ENCODE results near the gene CASP12. TPM values are rescaled to one million over a fixed set of nuclear protein-coding genes. Genes with fewer than 3 reads are reported as not detected.

Gene CASP12
- total and polyA plus RNA-seq, 12 donors = 0.17 to 2.8 (median 0.49) TPM; not detected in 4

GRCh38 chr11:104891135-104891534 lies 7.1 kb downstream of the CASP12 start:
- H3K27me3 ChIP-seq = no peaks in the 10 kb centered on the region
- intact Hi-C loops (cut with DNase I) = no loop called here
- WGBS, 4 donors = 56 to 78% (median 75%) methylated on average over 4 of the region's 4 CpGs
- TF ChIP-seq POLR2A (IDR thresholded peaks at IDR 0.05) = no peak
- no peak for TF ChIP-seq CTCF (IDR thresholded peaks at IDR 0.05)
- no peak overlapping the region for H3K27ac ChIP-seq
- no peak overlapping the region for H3K4me3 ChIP-seq
- no peak for DNase-seq
- no peaks in the 10 kb centered on the region for H3K36me3 ChIP-seq (replicated peaks in 1 of 2)
- peaks cover 0 to 3% of the 10 kb centered on the region in 2 donors for H3K4me1 ChIP-seq (replicated peaks in 1 of 2)
- H3K9me3 ChIP-seq (replicated peaks in 1 of 3) = no peaks in the 10 kb centered on the region

- WGBS, 4 donors = 92 to 100% (median 94%) methylated on average over 2 of the region's 2 CpGs
- intact Hi-C loops (cut with DNase I) = no loop called here
- TF ChIP-seq POLR2A (IDR thresholded peaks at IDR 0.05) (no peak), CTCF (IDR thresholded peaks at IDR 0.05) (no peak)
Observed at GRCh38 chr11:104883342-104883741, 14.9 kb downstream of the CASP12 start.

GRCh38 chr11:104881117-104881794 lies 17.0 kb downstream of the CASP12 start:
- TF ChIP-seq CTCF (IDR thresholded peaks at IDR 0.05) = no peak
- TF ChIP-seq POLR2A (IDR thresholded peaks at IDR 0.05) = no peak
- intact Hi-C loops (cut with DNase I) = no loop called here
- Histone ChIP-seq H3K4me3 (no peak overlapping the region), H3K4me1 (replicated peaks in 1 of 2) (no peaks in the 10 kb centered on the region), H3K36me3 (replicated peaks in 1 of 2) (no peaks in the 10 kb centered on the region), H3K27ac (no peak overlapping the region), H3K9me3 (replicated peaks in 1 of 3) (no peaks in the 10 kb centered on the region), H3K27me3 (no peaks in the 10 kb centered on the region)
- 64 to 92% (median 77%) methylated on average over 3 of the region's 3 CpGs for WGBS, 4 donors
- DNase-seq = no peak

More at GRCh38 chr11:104883342-104883741, 14.9 kb downstream of the CASP12 start:
- Histone ChIP-seq H3K36me3 (replicated peaks in 1 of 2) (no peaks in the 10 kb centered on the region), H3K27ac (no peak overlapping the region), H3K4me3 (no peak overlapping the region), H3K27me3 (no peaks in the 10 kb centered on the region), H3K9me3 (replicated peaks in 1 of 3) (no peaks in the 10 kb centered on the region), H3K4me1 (replicated peaks in 1 of 2) (no peaks in the 10 kb centered on the region)
- DNase-seq = no peak

GRCh38 chr11:104879514-104880190 lies 18.6 kb downstream of the CASP12 start:
- no peaks in the 10 kb centered on the region for H3K9me3 ChIP-seq (replicated peaks in 1 of 3)
- no peak for DNase-seq
- no peaks in the 10 kb centered on the region for H3K36me3 ChIP-seq (replicated peaks in 1 of 2)
- no peaks in the 10 kb centered on the region for H3K27me3 ChIP-seq
- no peaks in the 10 kb centered on the region for H3K4me1 ChIP-seq (replicated peaks in 1 of 2)
- intact Hi-C loops (cut with DNase I) = no loop called here
- TF ChIP-seq POLR2A (IDR thresholded peaks at IDR 0.05) (no peak), CTCF (IDR thresholded peaks at IDR 0.05) (no peak)
- no peak overlapping the region for H3K4me3 ChIP-seq
- 91 to 92% (median 92%) methylated on average over 5 of the region's 5 CpGs for WGBS, 4 donors
- H3K27ac ChIP-seq = no peak overlapping the region

Measured in adrenal gland (tissue), 12 donors.